ENCODE data around the gene DOC2B.
"Not testable (repeated sequence)": the region's sequence is repeated elsewhere in the genome, so short reads cannot be mapped to it uniquely, and the experiment has no call there.

The DOC2B gene

GRCh38 chr17:181245-182049 is at the start of gene DOC2B:
TSS of gene DOC2B (minus strand) at chr17:181650. CDS start at chr17:181479, 171 bp downstream.
- no peak for DNase-seq

- no peak for DNase-seq
Measured at GRCh38 chr17:230395-230770, 48.9 kb upstream of the DOC2B start.

GRCh38 chr17:229709-230394 is 48.4 kb upstream of the DOC2B start:
- no peak for DNase-seq

- no peak for DNase-seq
Measured at GRCh38 chr17:228951-229708, 47.7 kb upstream of the DOC2B start.

DNA sequence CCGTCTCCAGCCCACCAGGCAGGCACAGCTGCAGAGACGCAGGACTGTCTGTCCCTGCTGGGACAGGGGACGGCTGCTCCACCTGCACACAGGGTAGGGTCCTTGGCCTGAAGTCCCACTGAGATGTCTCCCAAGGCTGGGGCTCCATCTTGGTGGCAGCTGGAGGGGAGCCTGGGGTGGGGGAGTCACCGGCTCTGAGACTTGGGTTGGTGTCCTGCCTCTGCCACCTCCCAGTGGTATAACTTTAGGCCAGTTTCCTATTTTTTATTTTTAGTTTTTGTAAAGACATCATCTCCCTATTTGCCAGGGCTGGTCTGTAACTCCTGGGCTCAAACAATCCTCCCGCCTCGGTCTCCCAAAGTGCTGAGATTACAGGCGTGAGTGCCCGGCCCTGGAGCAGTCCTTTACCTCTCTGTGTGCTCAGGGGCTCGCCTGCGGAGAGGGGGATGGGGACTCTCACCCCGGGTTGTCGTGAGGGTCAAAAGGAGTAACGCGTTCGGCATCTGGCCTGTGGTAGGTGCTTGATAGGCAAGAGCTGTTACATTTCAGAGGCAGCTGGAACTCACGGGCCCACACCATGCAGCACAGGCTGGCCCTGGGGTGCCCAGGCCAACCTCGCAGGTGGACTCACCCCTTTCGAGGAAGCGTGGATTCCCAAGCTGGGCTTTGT is 46.6 kb upstream of the DOC2B start:
- no peak for DNase-seq

GRCh38 chr17:227078-227945 is 45.9 kb upstream of the DOC2B start:
- DNase-seq, result no peak

- DNase-seq, result no peak
Measured at GRCh38 chr17:226108-227077, 44.9 kb upstream of the DOC2B start.

DNA sequence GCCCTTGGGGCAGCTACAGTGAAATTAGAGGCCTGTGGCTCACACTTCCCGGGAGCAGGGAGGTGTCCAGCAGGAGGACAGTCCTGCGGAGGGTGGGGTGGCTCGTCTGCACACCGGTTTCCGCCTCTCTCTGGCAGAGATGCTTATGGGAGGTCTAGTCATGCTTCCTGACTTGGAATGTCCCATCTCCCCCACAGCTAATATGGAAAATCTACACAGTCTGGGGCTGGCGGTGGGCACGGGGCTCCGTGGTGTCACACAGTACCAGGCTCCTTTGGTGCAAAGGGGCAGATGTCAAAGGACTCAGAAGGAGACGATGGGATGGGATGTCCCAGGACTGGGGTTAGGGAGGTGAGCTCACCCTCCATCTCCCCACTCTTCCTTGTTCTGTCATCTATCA is 44.1 kb upstream of the DOC2B start:
- no peak for DNase-seq

- DNase-seq, result not testable (repeated sequence)
Measured at GRCh38 chr17:224576-224975, 43.1 kb upstream of the DOC2B start.

DNA sequence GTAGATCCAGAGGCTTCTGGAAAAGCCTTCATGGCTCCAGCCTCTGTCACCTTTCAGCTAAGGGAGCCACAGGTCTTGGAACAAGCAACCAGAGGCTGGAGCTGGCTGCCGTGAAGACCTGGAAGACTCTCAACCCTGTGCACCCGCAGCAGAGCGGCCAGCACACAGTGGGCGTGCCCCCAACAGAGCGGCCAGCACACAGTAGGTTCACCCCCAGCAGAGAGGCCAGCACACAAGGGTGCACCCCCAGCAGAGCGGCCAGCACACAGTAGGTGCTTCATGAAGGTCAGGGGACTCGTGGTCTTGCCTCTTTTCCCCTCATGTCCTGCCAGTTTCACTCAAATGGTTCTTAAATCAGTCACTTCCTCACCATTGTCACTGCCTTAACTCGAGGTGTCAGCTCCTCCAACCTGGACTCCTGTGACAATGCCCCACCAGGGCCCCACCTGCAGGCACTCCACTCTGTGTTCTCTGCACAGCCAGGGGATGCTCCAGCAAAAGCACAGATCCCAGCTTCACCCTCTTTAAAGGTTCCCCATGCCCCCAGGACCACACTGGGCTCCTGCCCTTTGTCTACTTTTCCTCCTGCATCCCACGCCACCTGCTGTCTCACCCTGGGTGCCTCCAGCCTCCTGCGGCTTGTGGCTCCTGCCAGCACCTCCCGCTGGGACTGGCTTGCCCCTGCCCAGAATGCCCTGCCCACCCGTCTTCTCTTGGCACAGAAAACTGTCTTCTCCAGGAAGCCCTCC is 42.4 kb upstream of the DOC2B start:
- DNase-seq, result no peak

DNA sequence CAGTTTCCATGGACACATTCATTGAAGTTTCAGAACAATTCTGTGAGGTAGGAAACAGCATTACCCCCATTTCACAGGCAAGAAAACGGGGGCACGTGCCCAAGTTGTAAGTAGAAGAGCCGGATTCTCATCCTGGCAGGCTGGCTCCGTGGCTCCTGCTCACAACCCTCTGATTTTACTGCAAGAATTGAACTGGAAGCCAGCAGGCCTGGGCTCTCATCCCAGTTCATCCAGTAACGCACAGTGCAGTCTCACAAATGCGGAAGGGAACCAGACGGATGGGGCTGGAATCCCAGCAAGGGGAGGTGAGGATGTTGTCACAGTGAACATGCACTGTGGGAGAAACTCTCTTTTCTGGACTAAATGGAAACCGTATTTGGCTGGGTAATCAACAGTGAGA is 40.7 kb upstream of the DOC2B start:
- no peak for DNase-seq

- no peak for DNase-seq
Measured at GRCh38 chr17:219696-220095, 38.2 kb upstream of the DOC2B start.

DNA sequence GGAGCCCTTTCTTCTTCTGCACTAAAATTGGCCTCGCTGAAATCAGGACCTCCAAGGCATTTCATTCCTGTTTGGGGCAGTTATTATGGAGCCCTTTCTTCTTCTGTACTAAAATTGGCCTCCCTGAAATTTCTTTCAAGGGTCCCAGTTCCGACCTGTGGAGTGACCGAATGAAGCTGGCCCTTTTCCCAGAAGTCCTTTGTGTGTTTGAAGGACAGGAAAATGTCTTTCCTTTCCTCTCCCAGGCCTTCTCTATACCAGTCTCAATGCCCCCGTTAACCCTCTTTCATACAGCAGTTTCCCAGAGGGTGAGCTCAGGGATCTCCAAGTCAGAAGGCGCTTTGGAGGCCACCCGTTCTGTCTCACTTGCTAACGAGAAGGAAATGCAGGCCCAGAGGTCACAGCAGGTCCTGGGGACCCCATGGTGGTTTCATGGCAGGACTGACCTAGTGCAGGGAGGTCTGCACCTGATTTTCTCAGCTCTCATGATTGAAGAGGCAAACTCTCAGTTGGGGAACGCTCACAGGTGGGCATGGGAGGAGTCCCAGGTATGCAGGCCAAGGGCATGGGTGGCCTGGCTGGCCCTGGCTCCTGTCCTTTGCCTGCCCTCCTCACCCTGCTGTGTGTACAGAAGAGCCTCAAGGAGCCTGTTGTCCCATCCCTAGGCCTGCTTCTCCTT is 37.1 kb upstream of the DOC2B start:
- DNase-seq, result no peak

- no peak for DNase-seq
Measured at GRCh38 chr17:216625-217024, 35.2 kb upstream of the DOC2B start.

GRCh38 chr17:215563-216478 is 34.4 kb upstream of the DOC2B start:
- DNase-seq, result not testable (repeated sequence)

GRCh38 chr17:214881-215331 is 33.5 kb upstream of the DOC2B start:
- DNase-seq, result no peak

- no peak for DNase-seq
Measured at GRCh38 chr17:213286-214105, 32.0 kb upstream of the DOC2B start.

Measured in kidney glomerular epithelial cell (primary cell).